Activated T-cell treated with anti-CD3 and anti-CD28 coated beads, Interleukin-2, amount 50 U/mL, for 48 hours (primary cell): ENCODE results near the gene TTC4.

Source experiments
- DNase-seq, 2 experiments: peaks; one replicate each; pipeline ENCODE4 v3.0.0-alpha.2; 2020

TTC4 gene

GRCh38 chr1:54705153-54705552 is 10.5 kb upstream of the TTC4 start:
- no peak for DNase-seq

DNA sequence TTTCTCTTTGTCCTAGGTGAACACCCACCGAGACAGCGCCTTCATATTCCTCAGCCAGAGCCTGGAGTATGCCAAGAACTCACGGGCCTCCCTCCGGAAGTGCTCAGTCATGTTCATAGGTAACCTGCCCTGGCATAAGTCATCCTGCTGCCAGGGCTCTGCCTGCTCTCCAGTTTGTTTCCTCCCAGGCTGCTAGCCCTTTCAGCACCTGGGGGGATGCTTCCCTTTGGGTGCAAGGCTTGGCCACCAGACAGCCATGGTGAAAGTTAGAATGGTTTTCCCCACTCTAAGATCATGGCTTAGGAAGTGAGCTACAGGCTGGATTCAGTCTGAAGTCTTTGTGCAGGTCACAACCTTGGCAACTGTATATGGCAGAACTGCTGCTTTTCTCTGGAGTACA is 9.2 kb upstream of the TTC4 start:
- no peak for DNase-seq

DNA sequence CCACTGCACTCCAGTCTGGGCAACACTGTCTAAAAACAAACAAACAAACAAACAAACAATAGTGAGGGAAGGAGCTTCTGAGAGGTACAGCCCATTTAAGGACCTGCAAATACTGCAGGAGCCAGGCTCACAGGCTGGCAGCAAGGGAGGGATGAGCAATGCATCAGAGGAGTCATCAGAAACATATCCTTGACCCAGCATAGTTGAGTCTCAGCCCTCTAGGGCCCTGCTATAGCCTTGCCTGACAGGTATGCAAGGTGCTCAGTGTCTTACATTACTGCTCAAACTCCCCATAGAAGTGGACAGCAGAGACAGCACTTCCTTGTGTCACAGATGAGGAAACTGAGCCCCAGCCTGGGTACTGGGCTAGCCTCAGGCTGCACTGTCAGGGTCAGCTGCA is 7.3 kb upstream of the TTC4 start:
- no peak for DNase-seq

DNA sequence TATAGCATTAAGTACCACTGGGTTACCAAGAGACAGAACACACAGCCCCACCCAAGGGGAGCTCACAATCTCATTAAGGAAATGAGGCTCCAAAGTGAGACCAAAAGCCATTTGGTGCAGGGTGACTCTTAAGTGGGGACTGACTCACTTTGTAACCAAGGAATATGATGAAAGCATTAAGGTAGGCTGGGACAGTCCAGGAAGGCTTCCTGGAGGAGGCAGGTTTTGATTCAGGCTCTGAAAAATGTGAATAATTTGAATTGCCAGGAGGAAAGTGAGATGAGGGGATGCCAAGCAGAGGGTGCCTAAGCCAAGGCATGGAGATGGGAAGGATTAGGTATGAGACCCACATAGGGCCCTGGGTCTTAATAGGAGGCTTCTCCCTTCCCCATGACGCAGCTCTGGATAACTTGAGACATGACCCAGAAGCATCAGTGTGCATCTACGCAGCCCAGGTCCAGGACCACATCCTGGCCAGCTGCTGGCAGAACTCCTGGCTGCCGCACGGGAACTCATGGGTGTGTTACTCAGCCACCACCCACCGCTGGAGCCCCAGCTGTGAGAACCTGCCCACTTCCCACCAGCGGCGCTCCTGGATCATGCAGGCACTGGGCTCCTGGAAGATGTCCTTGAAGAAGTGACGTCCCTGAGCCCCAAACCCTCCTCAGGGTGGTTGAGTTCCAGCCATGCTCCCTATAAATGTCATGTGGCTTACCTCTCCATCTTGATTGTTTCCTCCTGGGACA is 5.9 kb upstream of the TTC4 start:
- no peak for DNase-seq

GRCh38 chr1:54710434-54710833 is 5.2 kb upstream of the TTC4 start:
- no peak for DNase-seq

DNA sequence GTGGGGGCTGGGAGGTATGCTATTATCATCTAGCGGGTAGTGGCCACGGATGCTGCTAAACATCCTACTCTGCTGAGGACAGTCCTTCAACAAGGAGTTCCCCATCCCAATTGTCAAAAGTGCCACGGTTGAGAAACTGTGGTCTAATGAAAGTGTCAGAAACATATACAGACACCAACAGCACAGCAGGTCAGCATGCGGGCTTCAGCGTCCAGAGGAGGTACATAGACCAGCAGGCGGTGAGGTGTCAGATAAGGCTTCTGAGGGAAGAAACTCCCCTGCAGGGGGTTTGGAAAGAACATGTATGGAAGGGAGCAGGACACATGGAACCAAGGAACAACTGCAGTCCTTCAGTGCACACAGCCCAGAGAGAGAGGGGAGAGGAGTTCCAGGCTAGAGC is 4.8 kb upstream of the TTC4 start:
- DNase-seq: no peak

DNA sequence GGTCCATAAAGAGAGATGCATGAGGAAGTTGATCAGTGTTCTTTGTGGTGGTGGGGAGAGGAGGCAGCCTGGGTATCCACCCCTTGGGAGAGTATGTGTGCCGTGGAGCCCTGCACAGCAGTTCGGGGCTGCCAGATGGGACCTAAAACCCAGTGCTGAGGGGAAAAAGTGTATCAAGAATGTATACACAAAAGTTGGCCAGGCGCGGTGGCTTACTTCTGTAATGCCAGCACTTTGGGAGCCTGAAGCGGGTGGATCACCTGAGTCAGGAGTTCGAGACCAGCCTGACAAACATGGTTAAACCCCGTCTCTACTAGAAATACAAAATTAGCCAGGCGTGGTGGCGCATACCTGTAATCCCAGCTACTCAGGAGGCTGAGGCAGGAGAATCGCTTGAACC is 4.1 kb upstream of the TTC4 start:
- DNase-seq: no peak

- DNase-seq: no peak
Measured at GRCh38 chr1:54714881-54715492, 674 bp upstream of the TTC4 start.

DNA sequence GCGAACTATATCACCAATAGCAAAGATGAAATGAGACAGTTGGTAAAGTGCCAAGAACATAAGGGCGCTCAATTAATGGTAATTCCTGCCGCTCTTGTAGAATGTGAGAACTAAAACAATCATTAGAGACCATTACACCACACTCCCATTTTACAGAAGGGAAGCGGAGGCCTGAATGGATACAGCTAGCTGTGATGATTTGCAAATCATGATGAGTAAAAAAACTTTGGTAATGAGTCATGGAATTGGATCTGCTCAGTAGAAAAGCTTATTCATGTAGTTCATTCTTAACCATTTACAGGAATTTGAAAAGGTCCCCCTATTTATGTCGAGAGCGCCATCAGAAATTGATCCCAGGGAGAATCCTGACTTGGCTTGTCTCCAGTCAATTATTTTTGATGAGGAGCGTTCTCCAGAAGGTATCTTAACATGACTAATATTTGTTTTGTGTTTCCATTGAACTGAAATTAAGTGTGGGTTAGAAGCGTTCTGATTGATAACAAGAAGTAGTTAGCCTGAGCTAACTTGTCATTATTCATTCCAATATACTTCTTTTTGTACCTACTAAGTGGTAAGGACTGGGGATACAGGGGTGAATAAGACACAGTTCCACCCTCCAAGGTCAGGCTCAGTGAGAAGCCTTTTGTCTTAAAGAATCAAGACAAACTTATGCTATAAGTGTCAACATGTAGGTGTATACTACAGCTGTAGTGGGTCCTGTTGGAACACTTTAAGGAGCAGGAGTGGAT is 812 bp downstream of the TTC4 start:
- peak in 1 of 2 experiments; percentile 28 for DNase-seq

DNA sequence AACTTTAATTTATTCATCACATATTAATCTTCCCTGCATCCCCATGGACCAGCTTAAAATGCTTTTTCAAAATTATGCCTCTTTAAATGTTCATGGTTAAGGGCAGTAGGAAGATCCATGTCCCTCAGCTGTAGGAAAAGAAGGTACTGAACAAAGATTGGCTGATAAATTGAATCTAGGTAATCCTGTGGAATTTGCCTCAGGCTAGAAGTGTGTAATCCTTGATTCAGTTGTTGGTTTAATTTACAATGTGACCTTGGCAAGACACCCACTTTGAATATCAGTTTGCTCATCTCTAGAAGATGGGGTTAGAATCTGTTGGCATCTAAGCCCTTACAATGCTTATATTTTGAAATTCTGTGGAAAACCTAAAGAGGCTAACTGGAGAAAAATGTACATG is 6.1 kb downstream of the TTC4 start:
- DNase-seq: no peak

GRCh38 chr1:54723985-54724384 is 8.3 kb downstream of the TTC4 start:
- no peak for DNase-seq

- DNase-seq: no peak
Measured at GRCh38 chr1:54724771-54725170, 9.1 kb downstream of the TTC4 start.

DNA sequence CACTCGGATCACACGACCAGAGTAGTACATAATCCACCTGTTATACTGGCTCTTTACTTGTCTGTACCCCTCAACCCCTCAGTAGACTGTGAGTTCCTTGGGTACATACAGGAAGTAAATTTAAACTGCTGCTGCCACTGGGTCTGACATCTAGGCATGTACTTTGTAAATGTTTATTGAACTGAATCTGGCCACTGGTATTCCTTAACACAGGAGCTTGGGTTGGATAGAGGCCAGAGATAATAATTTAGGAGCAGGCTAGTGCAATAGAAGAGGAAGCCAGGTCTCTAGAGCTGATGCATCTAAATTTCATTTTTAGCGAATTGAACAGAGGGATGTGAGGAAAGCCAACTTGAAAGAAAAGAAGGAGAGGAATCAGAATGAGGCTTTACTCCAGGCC is 12.4 kb downstream of the TTC4 start:
- DNase-seq: no peak

GRCh38 chr1:54736685-54737084 is 21.0 kb downstream of the TTC4 start:
- no peak for DNase-seq

- DNase-seq: no peak
Measured at GRCh38 chr1:54738244-54738643, 22.6 kb downstream of the TTC4 start.

DNA sequence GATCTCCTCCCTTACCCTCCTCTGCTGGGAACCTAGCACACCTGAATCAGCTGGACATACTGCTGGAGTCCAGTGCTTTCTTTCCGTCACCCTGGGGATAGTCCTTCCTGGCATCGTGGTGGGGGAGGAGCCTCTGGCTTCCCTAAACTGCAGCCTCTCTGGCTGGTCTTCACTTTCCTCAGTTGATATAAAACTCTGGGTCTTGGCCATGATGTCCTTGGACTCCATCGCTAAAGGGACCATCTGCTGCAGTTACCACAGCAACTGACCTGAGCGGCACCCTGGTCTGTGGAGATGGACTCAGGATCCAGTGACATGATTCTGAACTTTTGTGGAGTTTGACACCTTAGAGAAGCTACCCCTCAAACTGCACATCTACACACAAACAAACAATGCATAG is 25.9 kb downstream of the TTC4 start:
- DNase-seq: no peak

DNA sequence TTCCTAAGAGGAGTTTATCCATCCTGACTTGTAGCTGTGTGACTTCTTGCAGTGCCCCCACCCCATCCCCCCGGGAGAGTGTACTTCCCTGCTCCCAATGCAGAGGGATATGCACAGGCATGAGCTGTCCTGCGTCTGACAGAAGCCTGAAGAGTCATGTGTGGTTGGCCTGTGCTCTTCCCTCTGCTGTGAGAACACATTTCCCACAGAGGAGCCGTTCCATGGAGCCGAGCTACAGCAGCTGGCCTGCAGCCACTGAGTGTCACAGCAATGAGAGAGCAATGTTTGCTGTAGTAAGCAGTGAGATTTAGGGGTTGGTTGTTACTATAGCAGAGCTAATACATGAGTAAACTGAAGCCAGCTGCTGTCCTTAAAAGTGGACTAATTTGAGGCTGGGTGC is 26.6 kb downstream of the TTC4 start:
- peak in 1 of 2 experiments; percentile 9 for DNase-seq

DNA sequence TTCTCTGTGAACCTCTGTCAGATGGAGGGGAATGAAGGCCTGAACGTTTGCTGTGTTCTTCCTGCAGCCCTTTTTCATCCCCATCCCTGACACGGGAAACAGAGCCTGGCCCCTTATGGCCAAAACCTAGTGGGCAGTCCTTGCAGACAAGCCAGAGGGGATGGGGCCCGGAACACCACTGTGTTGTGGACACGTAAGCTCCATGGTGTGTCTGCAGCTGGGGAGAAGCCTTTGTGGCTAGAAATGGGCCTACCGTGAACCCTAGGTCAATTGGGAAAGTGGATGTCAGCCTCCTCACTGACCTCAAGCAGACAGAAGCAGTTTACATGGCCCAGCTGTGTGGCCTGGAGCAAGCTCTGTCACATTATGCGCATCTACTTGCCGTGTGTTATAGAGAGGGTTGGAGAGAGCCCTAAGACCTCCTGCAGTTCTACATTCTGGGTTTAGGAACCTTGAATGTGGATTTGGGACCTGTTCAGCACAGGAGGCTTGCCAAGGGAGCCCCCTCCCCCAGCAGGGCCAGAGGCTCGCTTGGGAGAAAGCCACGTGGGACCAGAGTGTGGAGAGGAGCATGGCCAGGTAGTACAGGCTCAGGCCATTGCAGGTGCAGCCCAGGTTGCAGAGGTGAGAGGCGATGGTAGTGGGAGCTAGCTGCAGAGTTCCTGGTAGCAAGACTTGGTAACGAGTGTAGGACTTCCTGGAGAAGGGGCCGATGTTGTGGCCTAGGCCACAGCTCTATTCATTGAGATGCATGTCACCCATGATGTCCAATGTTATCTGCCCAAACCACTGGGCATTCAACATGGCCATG is 28.0 kb downstream of the TTC4 start:
- no peak for DNase-seq

DNA sequence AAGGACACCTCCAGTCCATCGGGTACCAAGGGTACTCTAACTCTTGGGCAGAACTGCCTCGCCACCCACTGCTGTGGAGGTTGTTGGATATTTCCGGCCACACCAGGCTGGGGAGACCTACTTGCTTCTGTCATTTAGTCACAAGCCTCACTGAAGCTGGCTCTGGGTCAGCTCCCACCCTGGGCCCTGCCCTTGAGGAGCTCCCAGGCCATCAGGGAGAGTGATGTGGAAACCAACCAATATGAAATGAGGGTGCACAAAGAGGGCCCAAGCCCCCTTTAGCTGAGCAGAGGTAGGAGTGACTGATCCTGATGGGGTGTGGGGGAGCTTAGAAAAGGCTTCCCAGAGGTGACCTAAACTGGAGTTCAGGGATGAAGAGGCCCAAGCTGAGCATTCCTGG is 29.0 kb downstream of the TTC4 start:
- no peak for DNase-seq

- DNase-seq: no peak
Measured at GRCh38 chr1:54745274-54745673, 29.6 kb downstream of the TTC4 start.

GRCh38 chr1:54745864-54746263 is 30.2 kb downstream of the TTC4 start:
- no peak for DNase-seq

- DNase-seq: no peak
Measured at GRCh38 chr1:54748094-54748835, 32.6 kb downstream of the TTC4 start.

DNA sequence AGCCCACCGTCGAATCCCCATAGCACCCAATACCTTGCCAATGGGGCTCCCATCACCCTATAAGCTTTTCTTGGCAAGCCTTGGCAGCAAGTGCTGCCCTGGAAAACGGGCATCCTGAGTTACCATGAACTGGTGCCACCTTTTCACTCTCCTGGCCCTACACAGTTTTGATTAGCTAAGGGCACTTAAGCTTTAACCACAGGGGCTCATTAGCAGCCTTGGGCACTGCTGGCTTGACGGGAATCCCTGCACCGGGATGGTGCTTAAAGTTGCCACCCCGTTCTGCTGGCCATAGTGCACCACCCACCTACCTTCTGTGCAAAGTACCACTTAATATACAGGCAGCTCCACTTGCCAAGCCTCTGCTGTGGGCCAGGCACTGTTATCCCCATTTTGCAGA is 34.9 kb downstream of the TTC4 start:
- no peak for DNase-seq
